K562 (cell line): ENCODE measurements around the gene SESN2. TPM values are rescaled to one million over a fixed set of nuclear protein-coding genes. Genes with fewer than 3 reads are reported as not detected.

Experiments used
- CBX2 ChIP-seq: fragments of 200-600 bp; sonication (generic); IDR thresholded peaks from one replicate; pipeline ENCODE4 v1.6.1; 2012; ENCODE audit warnings: mild to moderate bottlenecking, low read length, inconsistent platforms; ENCODE audit not compliant: insufficient read depth, poor library complexity, severe bottlenecking
- HEY1 ChIP-seq: fragments of 250-450 bp; sonication (Bioruptor Pico); IDR thresholded peaks from 2 replicates; pipeline ENCODE4 v1.5.0; 2020; ENCODE audit warnings: mild to moderate bottlenecking, moderate library complexity, borderline replicate concordance
- KAT7 ChIP-seq: sonication (generic); formaldehyde crosslinking; IDR thresholded peaks from 2 replicates; pipeline ENCODE4 v1.8.0; 2022; ENCODE audit warnings: missing genetic modification reagents, mild to moderate bottlenecking, borderline replicate concordance
- KAT8 ChIP-seq: fragments of 450-650 bp; IDR thresholded peaks from 2 replicates; pipeline ENCODE4 v1.6.1; 2016; ENCODE audit warnings: low read depth, mild to moderate bottlenecking
- KDM4B ChIP-seq, 2 experiments: fragments of 450-650 bp in 1 of 2; sonication (generic) in 1 of 2; IDR thresholded peaks; 2 replicates each; pipeline ENCODE4 v1.6.1; 2016 to 2017; ENCODE audit warnings: borderline replicate concordance in 2 of 2, antibody characterized with exemption in 1 of 2, low read depth in 1 of 2, mild to moderate bottlenecking in 1 of 2
- LARP7 ChIP-seq: fragments of 450-650 bp; IDR thresholded peaks from 2 replicates; pipeline ENCODE4 v1.6.1; 2016
- MEIS2 ChIP-seq: fragments of 450-650 bp; IDR thresholded peaks from 2 replicates; pipeline ENCODE4 v1.6.1; 2014; ENCODE audit warnings: mild to moderate bottlenecking; ENCODE audit not compliant: partially characterized antibody
- MLX ChIP-seq, 2 experiments: fragments of 450-650 bp in 1 of 2; sonication (generic) in 1 of 2; formaldehyde crosslinking; conservative IDR thresholded peaks; 2 replicates each; pipeline versions ENCODE4 v1.4.0 to v1.8.1; 2020 to 2022; ENCODE audit warnings: mild to moderate bottlenecking in 1 of 2, missing genetic modification reagents in 1 of 2
- MTA2 ChIP-seq: fragments of 450-650 bp; IDR thresholded peaks from 2 replicates; pipeline ENCODE4 v1.6.1; 2016; ENCODE audit warnings: low read depth
- MTA3 ChIP-seq: fragments of 450-650 bp; formaldehyde crosslinking; IDR thresholded peaks from 2 replicates; pipeline ENCODE4 v1.6.1; 2017; ENCODE audit warnings: mild to moderate bottlenecking, borderline replicate concordance
- PKNOX1 ChIP-seq: fragments of 450-650 bp; IDR thresholded peaks from 2 replicates; pipeline ENCODE4 v1.6.1; 2016
- PTTG1 ChIP-seq: fragments of 450-650 bp; IDR thresholded peaks from 2 replicates; pipeline ENCODE4 v1.6.1; 2016; ENCODE audit warnings: low read depth, mild to moderate bottlenecking, missing genetic modification characterization, missing compliant biosample characterization
- RBM14 ChIP-seq: fragments of 200-400 bp; formaldehyde crosslinking; IDR thresholded peaks from 2 replicates; pipeline ENCODE4 v1.6.1; 2018; ENCODE audit warnings: low read depth, mild to moderate bottlenecking, low read length, moderate library complexity, borderline replicate concordance; ENCODE audit not compliant: insufficient read depth
- SMAD2 ChIP-seq: fragments of 150-350 bp; IDR thresholded peaks from 2 replicates; pipeline ENCODE4 v1.6.1; 2014; ENCODE audit warnings: low read depth, mild to moderate bottlenecking, low read length
- SMARCC2 ChIP-seq: fragments of 450-650 bp; IDR thresholded peaks from 2 replicates; pipeline ENCODE4 v1.6.1; 2017; ENCODE audit warnings: antibody characterized with exemption, moderate library complexity, mild to moderate bottlenecking, low read depth
- SREBF1 ChIP-seq: fragments of 150-350 bp; IDR thresholded peaks from 2 replicates; pipeline ENCODE4 v1.6.1; 2014; ENCODE audit warnings: antibody characterized with exemption, low read depth, low read length, borderline replicate concordance
- TAF7 ChIP-seq: fragments of 450-650 bp; IDR thresholded peaks from 2 replicates; pipeline ENCODE4 v1.6.1; 2016; ENCODE audit warnings: missing genetic modification characterization, missing compliant biosample characterization
- TCFL5 ChIP-seq: fragments of 250-450 bp; sonication (Bioruptor Pico); conservative IDR thresholded peaks from 2 replicates; pipeline ENCODE4 v1.6.1; 2021; ENCODE audit warnings: mild to moderate bottlenecking, moderate library complexity, matching md5 sums
- TFAM ChIP-seq: fragments of 250-450 bp; sonication (Bioruptor Pico); conservative IDR thresholded peaks from 2 replicates; pipeline ENCODE4 v1.5.0; 2021; ENCODE audit warnings: mild to moderate bottlenecking, moderate library complexity
- ZBTB2 ChIP-seq: fragments of 450-650 bp; IDR thresholded peaks from 2 replicates; pipeline ENCODE4 v1.6.1; 2016; ENCODE audit warnings: antibody characterized with exemption
- ZNF174 ChIP-seq: fragments of 250-450 bp; sonication (Bioruptor Pico); IDR thresholded peaks from 2 replicates; pipeline ENCODE4 v1.4.0; 2020; ENCODE audit warnings: mild to moderate bottlenecking
- ZNF184 ChIP-seq: sonication (generic); formaldehyde crosslinking; IDR thresholded peaks from 2 replicates; pipeline ENCODE4 v1.5.0; 2020; ENCODE audit warnings: missing genetic modification reagents
- ZNF436 ChIP-seq: fragments of 250-450, 450-650 bp; sonication (Bioruptor Pico); formaldehyde crosslinking; IDR thresholded peaks from 2 replicates; pipeline ENCODE4 v1.7.0; 2020; ENCODE audit warnings: mild to moderate bottlenecking
- ZNF778 ChIP-seq: fragments of 450-650 bp; formaldehyde crosslinking; IDR thresholded peaks from 2 replicates; pipeline ENCODE4 v1.4.0; 2020; ENCODE audit warnings: mild to moderate bottlenecking, moderate library complexity
- polyA plus RNA-seq, 8 experiments: library from polyadenylated mRNA; depleted of rRNA in 4 of 8; stranded (reverse) in 5 of 8; unstranded in 3 of 8; fragments of >200 nt; fragmentation: Nextera tagmentation in 2 of 8; fragmentation: Illumina TruSeq in 1 of 8; extraction: Ambion mirVana in 2 of 8; extraction: Trizol in 1 of 8; gene quantifications; 2 replicates each; pipeline versions ENCODE4 v1.2.1 to v1.2.3, GENCODE V29; 2011 to 2014; ENCODE audit warnings: inconsistent platforms in 1 of 8, missing spikeins in 1 of 8
- total RNA-seq, 7 experiments: library from RNA; depleted of rRNA in 6 of 7; stranded (reverse); fragments of >200 nt in 6 of 7; fragmentation: Illumina TruSeq in 2 of 7; extraction: Trizol in 2 of 7; gene quantifications; 2 replicates each; pipeline versions ENCODE4 v1.2.1 to v1.2.3, GENCODE V29; 2011 to 2021; ENCODE audit warnings: low replicate concordance in 1 of 7

The SESN2 gene
- total and polyA plus RNA-seq, 9 of the 15 experiments (the other 6 are each of a cell fraction or from before 2014, with no cell fraction given) = 3.7 to 71.3 (median 16.8) TPM

GRCh38 chr1:28232558-28233263 is 26.6 kb upstream of the SESN2 start, which contains the start of gene DNAJC8 (continued):
- TF ChIP-seq SMAD2 (no peak), ZNF184 (no peak), HEY1 (CRISPR knock-in tag) (no peak), RBM14 (no peak), KDM4B (IDR thresholded peaks at IDR 0.05; ENCODE audit: borderline replicate concordance in 2 of 2, low read depth in 1 of 2) (peak in 1 of 2 experiments; percentile 79; a peak in 1 of 4 replicates), ZNF436 (no peak), ZBTB2 (0 out of 2 replicates have a peak, but pooled peaks have one; percentile 59), TFAM (CRISPR knock-in tag) (no peak), SMARCC2 (no peak), MTA2 (no peak), CBX2 (no peak), MEIS2 (peak; percentile 20), SREBF1 (no peak), MLX (CRISPR knock-in tag; conservative IDR thresholded peaks at IDR 0.05) (no peak), KAT7 (peak; percentile 94; the same call in 1 of the 2 replicates), PTTG1 (tag) (no peak), ZNF778 (no peak), KAT8 (no peak), PKNOX1 (no peak), MTA3 (no peak; the same call in 1 of the 2 replicates), TAF7 (tag) (peak; percentile 91), TCFL5 (CRISPR knock-in tag) (no peak), ZNF174 (CRISPR knock-in tag) (no peak), LARP7 (no peak)
